Stimulated activated CD4-positive, alpha-beta T cell treated with anti-CD3 and anti-CD28 coated beads, Interleukin-12 subunit alpha, Interleukin-12 subunit beta, amount 100 ng/mL, for 4 hours (primary cell): Measurements from ENCODE around the gene KLF13.

Source experiments
- DNase-seq: peaks from one replicate; pipeline ENCODE4 v3.0.0-alpha.2; 2020

Gene KLF13

GRCh38 chr15:31333820-31334219 is 7.2 kb downstream of the KLF13 start:
- DNase-seq, result no peak

GRCh38 chr15:31335989-31336592 is 9.5 kb downstream of the KLF13 start:
- no peak for DNase-seq

- DNase-seq, result no peak
Measured at GRCh38 chr15:31336593-31337295, 10.1 kb downstream of the KLF13 start.

- no peak for DNase-seq
Measured at GRCh38 chr15:31337352-31338031, 10.9 kb downstream of the KLF13 start.

- no peak for DNase-seq
Measured at GRCh38 chr15:31338318-31338878, 11.8 kb downstream of the KLF13 start.

- no peak for DNase-seq
Measured at GRCh38 chr15:31338879-31339557, 12.4 kb downstream of the KLF13 start.

- no peak for DNase-seq
Measured at GRCh38 chr15:31339558-31339895, 12.9 kb downstream of the KLF13 start.

GRCh38 chr15:31340047-31340446 is 13.4 kb downstream of the KLF13 start:
- DNase-seq, result no peak

- DNase-seq, result no peak
Measured at GRCh38 chr15:31340592-31340991, 14.0 kb downstream of the KLF13 start.

GRCh38 chr15:31341071-31341470 is 14.4 kb downstream of the KLF13 start:
- no peak for DNase-seq

- DNase-seq, result no peak
Measured at GRCh38 chr15:31341496-31342195, 15.0 kb downstream of the KLF13 start.

GRCh38 chr15:31342381-31342780 is 15.7 kb downstream of the KLF13 start:
- DNase-seq, result no peak

- DNase-seq, result no peak
Measured at GRCh38 chr15:31342781-31343626, 16.4 kb downstream of the KLF13 start.

GRCh38 chr15:31343831-31344230 is 17.2 kb downstream of the KLF13 start:
- no peak for DNase-seq

- DNase-seq, result no peak
Measured at GRCh38 chr15:31344266-31344665, 17.6 kb downstream of the KLF13 start.

GRCh38 chr15:31344823-31345605 is 18.4 kb downstream of the KLF13 start:
- DNase-seq, result no peak

- DNase-seq, result no peak
Measured at GRCh38 chr15:31345606-31346366, 19.2 kb downstream of the KLF13 start.

- DNase-seq, result no peak
Measured at GRCh38 chr15:31346367-31347066, 19.9 kb downstream of the KLF13 start.
